Measurements from ENCODE around the gene INPP4B.

The INPP4B gene

DNA sequence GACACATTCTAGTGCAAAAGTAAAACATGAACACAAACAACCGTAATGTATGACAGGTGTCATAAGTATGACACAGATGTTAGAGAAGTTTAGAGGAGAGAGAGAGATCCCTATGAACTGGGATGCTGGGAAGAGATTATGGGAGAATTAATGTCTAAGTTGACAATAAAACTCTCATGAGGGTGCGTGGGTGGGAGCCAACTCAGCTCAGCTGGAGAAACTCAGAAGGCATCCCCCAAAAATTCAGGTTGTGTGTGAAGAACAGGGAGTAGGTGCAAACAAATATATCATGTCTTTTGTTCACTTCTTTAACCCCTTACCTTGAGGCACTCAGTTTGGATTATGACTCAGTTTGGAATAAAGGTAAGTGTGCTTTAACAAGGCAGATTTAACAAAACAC, 484.1 kb downstream of the INPP4B start:
- H3K9ac ChIP-seq (ENCODE audit: low read depth in 1 of 2, low read length in 2 of 2) = no peak overlapping the region
- H3K4me3 ChIP-seq (ENCODE audit: low read depth in 1 of 2, low read length in 2 of 2) = no peak overlapping the region

DNA sequence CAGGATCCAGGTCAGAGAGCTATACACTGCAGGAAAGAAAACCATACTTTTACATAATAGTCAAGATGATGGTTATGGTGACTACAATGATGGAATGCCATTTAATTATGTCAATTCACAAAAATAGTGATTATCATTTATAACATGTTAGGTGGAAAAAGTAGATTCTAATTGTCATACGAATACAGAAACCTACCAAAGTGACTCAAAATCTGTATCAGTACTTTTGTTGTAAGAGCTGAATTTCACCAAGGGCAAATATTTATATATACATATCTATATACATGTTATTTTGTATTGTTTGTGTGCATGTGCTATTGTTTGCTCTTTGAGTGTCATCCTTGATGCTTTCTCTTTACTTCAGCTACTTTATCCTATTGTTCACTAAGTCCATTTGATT, 485.4 kb downstream of the INPP4B start:
- H3K9ac ChIP-seq (ENCODE audit: low read depth in 1 of 2, low read length in 2 of 2) = no peak overlapping the region
- H3K9me3 ChIP-seq (ENCODE audit: control insufficient read depth in 1 of 2, low read length in 2 of 2) = no peaks in the 10 kb centered on the region
- H3K36me3 ChIP-seq (ENCODE audit: control insufficient read depth in 1 of 2, insufficient read depth in 2 of 2, low read length in 2 of 2) = no peaks in the 10 kb centered on the region
- H3K4me3 ChIP-seq (ENCODE audit: low read depth in 1 of 2, low read length in 2 of 2) = no peak overlapping the region
- no peaks in the 10 kb centered on the region for H3K27me3 ChIP-seq (ENCODE audit: control insufficient read depth in 1 of 2, insufficient read depth in 2 of 2, low read length in 2 of 2)
- no peak overlapping the region for H3K27ac ChIP-seq (ENCODE audit: low read depth, low read length)
- peaks cover 0 to under 1% of the 10 kb centered on the region in 2 donors for H3K4me1 ChIP-seq (ENCODE audit: control insufficient read depth in 1 of 2, insufficient read depth in 2 of 2, low read length in 2 of 2)

More for the DNA sequence above, 484.1 kb downstream of the INPP4B start:
- Histone ChIP-seq H3K9me3 (ENCODE audit: control insufficient read depth in 1 of 2, low read length in 2 of 2) (no peaks in the 10 kb centered on the region), H3K27me3 (ENCODE audit: control insufficient read depth in 1 of 2, insufficient read depth in 2 of 2, low read length in 2 of 2) (no peaks in the 10 kb centered on the region), H3K36me3 (ENCODE audit: control insufficient read depth in 1 of 2, insufficient read depth in 2 of 2, low read length in 2 of 2) (no peaks in the 10 kb centered on the region), H3K27ac (ENCODE audit: low read depth, low read length) (no peak overlapping the region), H3K4me1 (ENCODE audit: control insufficient read depth in 1 of 2, insufficient read depth in 2 of 2, low read length in 2 of 2) (no peaks in the 10 kb centered on the region)

DNA sequence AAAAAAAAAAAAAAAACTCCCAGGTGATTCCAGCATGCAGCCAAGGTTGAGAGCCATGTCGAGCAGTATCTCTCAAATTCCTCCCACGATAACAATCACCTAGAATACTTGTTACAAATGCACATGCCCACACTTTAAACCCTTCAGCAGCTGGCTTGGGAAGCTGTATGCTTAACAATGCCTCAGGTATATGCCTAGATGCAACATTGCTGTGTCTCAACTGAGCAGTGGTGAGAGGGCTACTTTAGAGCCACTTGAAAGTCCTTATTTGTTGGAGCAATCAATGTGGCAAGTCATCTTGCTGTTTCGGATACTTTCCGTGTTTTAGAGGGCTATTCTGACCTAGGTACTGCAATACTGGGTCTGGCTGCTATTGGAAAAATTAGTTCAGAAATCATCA, 487.4 kb downstream of the INPP4B start:
- Histone ChIP-seq H3K9ac (ENCODE audit: low read depth in 1 of 2, low read length in 2 of 2) (no peak overlapping the region), H3K36me3 (ENCODE audit: control insufficient read depth in 1 of 2, insufficient read depth in 2 of 2, low read length in 2 of 2) (no peaks in the 10 kb centered on the region), H3K27me3 (ENCODE audit: control insufficient read depth in 1 of 2, insufficient read depth in 2 of 2, low read length in 2 of 2) (no peaks in the 10 kb centered on the region), H3K9me3 (ENCODE audit: control insufficient read depth in 1 of 2, low read length in 2 of 2) (no peaks in the 10 kb centered on the region), H3K27ac (ENCODE audit: low read depth, low read length) (no peak overlapping the region), H3K4me3 (ENCODE audit: low read depth in 1 of 2, low read length in 2 of 2) (no peak overlapping the region), H3K4me1 (ENCODE audit: control insufficient read depth in 1 of 2, insufficient read depth in 2 of 2, low read length in 2 of 2) (peaks cover 0 to 10% of the 10 kb centered on the region in 2 donors)

DNA sequence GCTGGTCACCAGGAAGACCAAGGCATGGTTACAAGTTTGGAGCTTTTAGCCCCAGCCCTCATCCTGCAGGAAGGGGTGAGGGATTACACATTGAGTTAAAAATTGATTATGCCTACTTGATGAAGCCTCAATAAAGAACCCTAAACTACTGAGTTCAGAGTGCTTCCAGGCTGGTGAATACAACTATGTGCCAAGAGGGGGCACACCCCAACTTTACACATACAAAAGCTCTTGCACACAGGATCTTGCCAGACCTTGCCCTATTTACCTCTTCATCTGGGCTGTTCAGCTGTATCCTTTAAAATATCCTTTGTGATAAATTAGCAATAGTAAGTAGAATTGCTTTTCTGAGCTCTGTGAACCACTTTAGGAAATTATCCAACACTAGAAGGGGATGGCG, 489.3 kb downstream of the INPP4B start:
- Histone ChIP-seq H3K4me1 (ENCODE audit: control insufficient read depth in 1 of 2, insufficient read depth in 2 of 2, low read length in 2 of 2) (peaks cover 0 to 10% of the 10 kb centered on the region in 2 donors), H3K27me3 (ENCODE audit: control insufficient read depth in 1 of 2, insufficient read depth in 2 of 2, low read length in 2 of 2) (no peaks in the 10 kb centered on the region), H3K27ac (ENCODE audit: low read depth, low read length) (no peak overlapping the region)

DNA sequence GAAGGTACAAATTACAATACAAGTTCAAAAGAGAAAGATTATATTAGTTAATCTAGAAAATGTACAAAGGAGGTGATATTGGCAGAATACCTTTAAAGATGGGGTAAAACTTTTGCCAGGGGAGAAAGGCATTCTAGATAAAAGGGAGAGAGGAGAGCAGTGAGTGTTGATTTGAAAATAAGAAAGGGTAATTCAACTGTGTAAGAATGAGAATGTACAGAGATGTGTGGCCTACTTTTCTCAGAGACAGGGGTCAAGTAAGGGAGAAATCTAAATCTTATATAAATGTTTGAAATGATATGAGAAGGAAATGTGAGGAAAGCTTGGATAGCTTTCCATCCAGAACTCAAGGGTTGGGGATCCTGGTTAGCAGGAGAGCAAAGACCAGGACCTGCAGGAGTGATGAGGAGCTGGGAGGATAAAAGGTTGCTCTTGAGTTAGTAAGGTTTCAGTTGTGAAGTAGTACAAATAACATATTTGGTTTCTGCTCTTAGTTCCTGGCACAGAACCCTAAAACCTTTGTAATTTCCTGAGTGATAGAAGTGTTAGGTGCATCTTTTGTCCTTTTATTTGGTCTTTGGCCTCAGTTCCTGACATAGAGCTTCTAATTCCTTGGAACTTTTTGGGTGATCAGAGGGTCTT, 489.9 kb downstream of the INPP4B start:
- Histone ChIP-seq H3K9me3 (ENCODE audit: control insufficient read depth in 1 of 2, low read length in 2 of 2) (no peaks in the 10 kb centered on the region), H3K27me3 (ENCODE audit: control insufficient read depth in 1 of 2, insufficient read depth in 2 of 2, low read length in 2 of 2) (no peaks in the 10 kb centered on the region), H3K4me3 (ENCODE audit: low read depth in 1 of 2, low read length in 2 of 2) (no peak overlapping the region), H3K27ac (ENCODE audit: low read depth, low read length) (no peak overlapping the region), H3K9ac (ENCODE audit: low read depth in 1 of 2, low read length in 2 of 2) (no peak overlapping the region), H3K4me1 (ENCODE audit: control insufficient read depth in 1 of 2, insufficient read depth in 2 of 2, low read length in 2 of 2) (peaks cover 0 to 10% of the 10 kb centered on the region in 2 donors), H3K36me3 (ENCODE audit: control insufficient read depth in 1 of 2, insufficient read depth in 2 of 2, low read length in 2 of 2) (no peaks in the 10 kb centered on the region)

More for the DNA sequence above, 489.3 kb downstream of the INPP4B start:
- Histone ChIP-seq H3K9ac (ENCODE audit: low read depth in 1 of 2, low read length in 2 of 2) (no peak overlapping the region), H3K4me3 (ENCODE audit: low read depth in 1 of 2, low read length in 2 of 2) (no peak overlapping the region), H3K36me3 (ENCODE audit: control insufficient read depth in 1 of 2, insufficient read depth in 2 of 2, low read length in 2 of 2) (no peaks in the 10 kb centered on the region), H3K9me3 (ENCODE audit: control insufficient read depth in 1 of 2, low read length in 2 of 2) (no peaks in the 10 kb centered on the region)

DNA sequence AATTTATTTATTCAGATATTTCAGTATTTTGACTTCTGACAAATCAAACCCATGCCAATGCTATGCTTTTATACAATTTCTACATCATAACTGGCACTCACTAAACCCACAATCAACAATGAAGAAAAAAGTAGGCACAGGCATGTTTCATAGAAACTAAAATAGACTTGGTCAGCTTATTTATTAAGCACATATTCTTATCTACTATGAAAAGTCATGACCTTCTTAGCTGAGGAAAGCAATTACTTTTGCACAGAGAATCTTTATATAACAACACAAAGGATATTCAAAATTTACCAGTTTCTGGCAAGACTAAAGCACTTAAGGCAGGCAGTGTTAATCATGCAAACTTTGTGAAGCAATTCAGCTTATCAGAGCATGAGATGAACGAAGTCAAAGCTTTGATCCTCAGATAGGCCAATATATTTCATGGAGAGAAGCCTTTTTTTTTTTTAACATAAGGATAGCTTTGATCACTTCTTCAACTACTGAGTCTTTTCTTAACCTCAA, 490.6 kb downstream of the INPP4B start:
- Histone ChIP-seq H3K27ac (ENCODE audit: low read depth, low read length) (no peak overlapping the region), H3K9ac (ENCODE audit: low read depth in 1 of 2, low read length in 2 of 2) (no peak overlapping the region), H3K9me3 (ENCODE audit: control insufficient read depth in 1 of 2, low read length in 2 of 2) (no peaks in the 10 kb centered on the region), H3K36me3 (ENCODE audit: control insufficient read depth in 1 of 2, insufficient read depth in 2 of 2, low read length in 2 of 2) (no peaks in the 10 kb centered on the region), H3K4me3 (ENCODE audit: low read depth in 1 of 2, low read length in 2 of 2) (no peak overlapping the region), H3K4me1 (ENCODE audit: control insufficient read depth in 1 of 2, insufficient read depth in 2 of 2, low read length in 2 of 2) (peaks cover 3 to 16% of the 10 kb centered on the region in 2 donors), H3K27me3 (ENCODE audit: control insufficient read depth in 1 of 2, insufficient read depth in 2 of 2, low read length in 2 of 2) (no peaks in the 10 kb centered on the region)

DNA sequence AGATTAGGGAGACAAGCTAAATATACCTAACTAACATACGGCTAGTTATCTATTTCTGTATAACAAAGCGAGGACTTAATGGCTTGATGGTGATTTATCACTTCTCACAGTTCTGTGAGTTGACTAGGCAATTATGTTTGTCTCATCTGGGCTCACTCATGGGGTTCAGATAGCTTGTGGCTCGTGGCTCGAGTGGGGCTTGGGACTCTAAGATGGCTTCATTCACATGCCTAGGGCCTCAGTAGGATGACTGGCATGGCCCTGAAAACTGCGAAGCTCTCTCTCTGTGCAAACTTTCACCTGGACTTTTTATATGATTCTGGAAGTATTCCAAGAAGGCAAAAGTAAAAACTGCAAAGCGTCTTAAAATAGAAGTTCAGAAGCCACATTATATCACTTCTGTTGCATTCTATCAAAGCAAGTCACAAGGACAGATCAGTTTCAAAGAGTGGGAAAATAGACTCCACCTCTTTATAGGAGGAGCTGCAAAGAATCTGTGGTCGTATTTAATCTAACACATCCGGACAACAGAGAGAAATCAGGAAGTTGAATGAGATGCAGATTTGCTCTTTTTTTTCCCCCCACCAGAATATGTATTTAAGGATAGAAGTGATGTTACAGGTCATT, 491.2 kb downstream of the INPP4B start:
- Histone ChIP-seq H3K27me3 (ENCODE audit: control insufficient read depth in 1 of 2, insufficient read depth in 2 of 2, low read length in 2 of 2) (no peaks in the 10 kb centered on the region), H3K27ac (ENCODE audit: low read depth, low read length) (no peak overlapping the region), H3K9me3 (ENCODE audit: control insufficient read depth in 1 of 2, low read length in 2 of 2) (no peaks in the 10 kb centered on the region), H3K36me3 (ENCODE audit: control insufficient read depth in 1 of 2, insufficient read depth in 2 of 2, low read length in 2 of 2) (no peaks in the 10 kb centered on the region), H3K4me1 (ENCODE audit: control insufficient read depth in 1 of 2, insufficient read depth in 2 of 2, low read length in 2 of 2) (peaks cover 3 to 17% of the 10 kb centered on the region in 2 donors), H3K4me3 (ENCODE audit: low read depth in 1 of 2, low read length in 2 of 2) (no peak overlapping the region), H3K9ac (ENCODE audit: low read depth in 1 of 2, low read length in 2 of 2) (no peak overlapping the region)

DNA sequence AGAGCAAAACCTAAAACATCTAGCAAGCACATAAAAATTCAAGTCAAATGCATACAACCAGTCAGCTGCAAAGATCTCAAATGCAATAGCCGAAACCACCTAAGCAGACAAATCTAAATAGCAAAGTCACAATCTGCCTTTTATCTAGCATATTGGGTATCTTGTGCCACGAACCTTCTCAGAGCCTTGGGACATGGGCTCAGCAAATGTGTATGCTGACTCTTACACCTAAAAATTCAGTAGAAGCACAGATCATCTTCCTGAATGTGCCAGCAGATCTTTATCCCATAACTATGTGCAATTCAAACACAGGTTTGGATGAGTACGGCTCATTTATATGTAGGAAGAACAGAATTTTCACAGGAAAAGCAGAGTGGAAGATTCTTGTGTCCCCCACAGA, 492.1 kb downstream of the INPP4B start:
- H3K4me1 ChIP-seq (ENCODE audit: control insufficient read depth in 1 of 2, insufficient read depth in 2 of 2, low read length in 2 of 2) = peaks cover 3 to 17% of the 10 kb centered on the region in 2 donors
- H3K36me3 ChIP-seq (ENCODE audit: control insufficient read depth in 1 of 2, insufficient read depth in 2 of 2, low read length in 2 of 2) = no peaks in the 10 kb centered on the region
- H3K9ac ChIP-seq (ENCODE audit: low read depth in 1 of 2, low read length in 2 of 2) = no peak overlapping the region
- H3K27ac ChIP-seq (ENCODE audit: low read depth, low read length) = no peak overlapping the region
- H3K4me3 ChIP-seq (ENCODE audit: low read depth in 1 of 2, low read length in 2 of 2) = no peak overlapping the region
- no peaks in the 10 kb centered on the region for H3K27me3 ChIP-seq (ENCODE audit: control insufficient read depth in 1 of 2, insufficient read depth in 2 of 2, low read length in 2 of 2)
- H3K9me3 ChIP-seq (ENCODE audit: control insufficient read depth in 1 of 2, low read length in 2 of 2) = no peaks in the 10 kb centered on the region

DNA sequence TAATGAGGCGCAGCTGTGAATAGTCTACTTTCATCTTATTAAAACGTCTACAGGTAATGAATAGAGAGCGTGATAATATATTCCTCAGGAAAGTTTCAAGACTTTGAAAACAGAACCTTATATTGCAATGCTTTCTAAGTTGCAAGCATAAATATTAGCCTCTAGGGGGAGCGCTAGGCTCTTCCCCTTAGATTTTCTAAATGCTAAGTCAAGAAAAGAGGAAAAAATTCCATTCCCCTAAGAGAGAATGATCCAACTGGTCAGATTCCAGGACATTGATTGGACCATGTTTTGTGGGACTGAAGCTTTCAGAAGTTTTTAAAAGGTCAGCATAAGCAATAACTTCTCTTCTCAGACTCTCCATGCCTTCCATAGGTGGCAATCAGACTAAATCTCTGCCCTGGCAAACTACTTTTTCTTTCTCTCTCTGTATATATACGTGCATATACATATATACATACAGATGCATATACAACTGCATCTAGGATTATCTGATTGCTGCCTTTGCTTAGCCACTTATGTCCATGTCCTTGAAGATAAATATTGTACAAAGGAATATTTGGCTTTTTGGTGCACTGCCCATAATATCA, 492.9 kb downstream of the INPP4B start:
- H3K9ac ChIP-seq (ENCODE audit: low read depth in 1 of 2, low read length in 2 of 2) = no peak overlapping the region
- H3K9me3 ChIP-seq (ENCODE audit: control insufficient read depth in 1 of 2, low read length in 2 of 2) = no peaks in the 10 kb centered on the region
- H3K4me1 ChIP-seq (ENCODE audit: control insufficient read depth in 1 of 2, insufficient read depth in 2 of 2, low read length in 2 of 2) = peaks cover 10 to 25% of the 10 kb centered on the region in 2 donors
- H3K27me3 ChIP-seq (ENCODE audit: control insufficient read depth in 1 of 2, insufficient read depth in 2 of 2, low read length in 2 of 2) = no peaks in the 10 kb centered on the region
- no peaks in the 10 kb centered on the region for H3K36me3 ChIP-seq (ENCODE audit: control insufficient read depth in 1 of 2, insufficient read depth in 2 of 2, low read length in 2 of 2)
- H3K27ac ChIP-seq (ENCODE audit: low read depth, low read length) = no peak overlapping the region
- no peak overlapping the region for H3K4me3 ChIP-seq (ENCODE audit: low read depth in 1 of 2, low read length in 2 of 2)

DNA sequence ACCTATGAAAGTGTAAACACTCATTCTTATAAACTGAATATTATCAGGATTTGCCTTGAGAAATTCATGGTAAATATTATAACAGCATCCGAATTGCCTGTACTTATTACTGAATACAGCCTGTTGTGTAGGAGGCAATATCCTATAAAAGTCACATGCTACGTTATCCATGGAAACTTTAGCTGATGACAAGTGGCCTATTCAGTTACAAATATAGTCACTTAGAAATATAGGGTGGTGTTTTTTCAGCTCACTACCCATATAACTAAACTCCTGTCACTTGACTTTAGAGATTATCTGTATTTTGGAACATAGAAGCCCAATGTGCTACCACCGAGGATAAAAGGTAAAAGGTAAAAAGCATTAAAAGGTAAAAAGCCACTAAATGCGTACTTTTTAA, 493.4 kb downstream of the INPP4B start:
- Histone ChIP-seq H3K4me1 (ENCODE audit: control insufficient read depth in 1 of 2, insufficient read depth in 2 of 2, low read length in 2 of 2) (peaks cover 15 to 28% of the 10 kb centered on the region in 2 donors), H3K27ac (ENCODE audit: low read depth, low read length) (no peak overlapping the region), H3K9ac (ENCODE audit: low read depth in 1 of 2, low read length in 2 of 2) (no peak overlapping the region), H3K36me3 (ENCODE audit: control insufficient read depth in 1 of 2, insufficient read depth in 2 of 2, low read length in 2 of 2) (no peaks in the 10 kb centered on the region), H3K9me3 (ENCODE audit: control insufficient read depth in 1 of 2, low read length in 2 of 2) (no peaks in the 10 kb centered on the region), H3K27me3 (ENCODE audit: control insufficient read depth in 1 of 2, insufficient read depth in 2 of 2, low read length in 2 of 2) (no peaks in the 10 kb centered on the region), H3K4me3 (ENCODE audit: low read depth in 1 of 2, low read length in 2 of 2) (no peak overlapping the region)

Measured in duodenal mucosa (tissue), 2 donors.